KMS-11 (cell line): ENCODE measurements around the gene PHTF2.

Experiments
- H2AFZ ChIP-seq: fragments of 200-600 bp; sonication (generic); 2 replicates; pipeline ENCODE4 v1.6.1; 2016; ENCODE audit warnings: antibody characterized with exemption, mixed run types, low read depth
- H3K27ac ChIP-seq: fragments of 200-600 bp; sonication (generic); 2 replicates; pipeline ENCODE4 v1.6.1; 2016; ENCODE audit warnings: mild to moderate bottlenecking, mixed run types
- H3K27me3 ChIP-seq: fragments of 200-600 bp; sonication (generic); 2 replicates; pipeline ENCODE4 v1.6.1; 2017; ENCODE audit warnings: mild to moderate bottlenecking, low read depth, mixed run types, moderate library complexity; ENCODE audit not compliant: insufficient read depth
- H3K36me3 ChIP-seq: fragments of 200-600 bp; sonication (generic); 2 replicates; pipeline ENCODE4 v1.6.1; 2017; ENCODE audit warnings: mild to moderate bottlenecking, mixed run types; ENCODE audit not compliant: insufficient read depth
- H3K4me1 ChIP-seq: fragments of 200-600 bp; sonication (generic); 2 replicates; pipeline ENCODE4 v1.6.1; 2016; ENCODE audit warnings: mild to moderate bottlenecking, low read depth, mixed run types; ENCODE audit not compliant: poor library complexity, severe bottlenecking
- H3K4me2 ChIP-seq: fragments of 200-600 bp; sonication (generic); 2 replicates; pipeline ENCODE4 v1.7.0; 2016; ENCODE audit warnings: mild to moderate bottlenecking, mixed run types
- H3K4me3 ChIP-seq: fragments of 200-600 bp; sonication (generic); IDR thresholded peaks from 2 replicates; pipeline ENCODE4 v1.6.1; 2017; ENCODE audit warnings: low read depth, low read length, mixed read lengths; ENCODE audit not compliant: insufficient read depth
- H3K79me2 ChIP-seq: fragments of 200-600 bp; sonication (generic); 2 replicates; pipeline ENCODE4 v1.6.1; 2016; ENCODE audit warnings: low read depth, mixed run types; ENCODE audit not compliant: insufficient read depth
- H3K9ac ChIP-seq: fragments of 200-600 bp; sonication (generic); 2 replicates; pipeline ENCODE4 v1.6.1; 2016; ENCODE audit warnings: mild to moderate bottlenecking, mixed run types
- H4K20me1 ChIP-seq: fragments of 200-600 bp; sonication (generic); 2 replicates; pipeline ENCODE4 v1.6.1; 2016; ENCODE audit warnings: mild to moderate bottlenecking, mixed run types; ENCODE audit not compliant: insufficient read depth
- CTCF ChIP-seq: fragments of 200-600 bp; sonication (generic); conservative IDR thresholded peaks from 2 replicates; pipeline ENCODE4 v1.6.1; 2017; ENCODE audit warnings: low read depth, mild to moderate bottlenecking, antibody characterized with exemption, low read length, moderate library complexity, mixed read lengths

Gene PHTF2

GRCh38 chr7:77910124-77910523 lies 111.6 kb downstream of the PHTF2 start:
- Histone ChIP-seq H4K20me1 (no peaks in the 10 kb centered on the region), H3K9ac (no peak overlapping the region), H3K27me3 (no peaks in the 10 kb centered on the region), H3K79me2 (no peaks in the 10 kb centered on the region), H3K27ac (no peak overlapping the region), H2AFZ (no peak overlapping the region), H3K4me3 (no peak overlapping the region), H3K4me2 (no peak overlapping the region), H3K4me1 (no peaks in the 10 kb centered on the region), H3K36me3 (no peaks in the 10 kb centered on the region)
- TF ChIP-seq CTCF, result no peak

GRCh38 chr7:77912293-77912692 lies 113.7 kb downstream of the PHTF2 start:
- no peaks in the 10 kb centered on the region for H3K27me3 ChIP-seq
- H3K4me2 ChIP-seq, result no peak overlapping the region
- H3K79me2 ChIP-seq, result no peaks in the 10 kb centered on the region
- no peaks in the 10 kb centered on the region for H3K36me3 ChIP-seq
- H4K20me1 ChIP-seq, result no peaks in the 10 kb centered on the region
- H3K4me1 ChIP-seq, result no peaks in the 10 kb centered on the region
- H3K4me3 ChIP-seq, result no peak overlapping the region
- no peak overlapping the region for H3K27ac ChIP-seq
- TF ChIP-seq CTCF, result no peak
- no peak overlapping the region for H2AFZ ChIP-seq
- no peak overlapping the region for H3K9ac ChIP-seq

GRCh38 chr7:77913977-77914607 lies 115.5 kb downstream of the PHTF2 start:
- no peak overlapping the region for H3K9ac ChIP-seq
- H3K79me2 ChIP-seq, result no peaks in the 10 kb centered on the region
- H2AFZ ChIP-seq, result no peak overlapping the region
- no peak overlapping the region for H3K4me3 ChIP-seq
- H4K20me1 ChIP-seq, result no peaks in the 10 kb centered on the region
- no peaks in the 10 kb centered on the region for H3K27me3 ChIP-seq
- H3K4me2 ChIP-seq, result no peak overlapping the region
- no peaks in the 10 kb centered on the region for H3K4me1 ChIP-seq
- no peak overlapping the region for H3K27ac ChIP-seq
- no peaks in the 10 kb centered on the region for H3K36me3 ChIP-seq
- TF ChIP-seq CTCF, result no peak

GRCh38 chr7:77917500-77918262 lies 119.1 kb downstream of the PHTF2 start:
- no peaks in the 10 kb centered on the region for H3K79me2 ChIP-seq
- no peaks in the 10 kb centered on the region for H3K36me3 ChIP-seq
- no peak overlapping the region for H2AFZ ChIP-seq
- H3K4me3 ChIP-seq, result no peak overlapping the region
- no peak overlapping the region for H3K27ac ChIP-seq
- no peak overlapping the region for H3K4me2 ChIP-seq
- H3K4me1 ChIP-seq, result peaks cover 3% of the 10 kb centered on the region
- H3K27me3 ChIP-seq, result no peaks in the 10 kb centered on the region
- H4K20me1 ChIP-seq, result no peaks in the 10 kb centered on the region
- no peak for TF ChIP-seq CTCF
- no peak overlapping the region for H3K9ac ChIP-seq
